ENCODE data around the gene KCNT2. TPM values are rescaled to one million over a fixed set of nuclear protein-coding genes. Genes with fewer than 3 reads are reported as not detected.

KCNT2 gene
- total RNA-seq, 4 donors from 2014 or later: 1.9 to 9.7 (median 6.3) TPM

- no peak for TF ChIP-seq CTCF (IDR thresholded peaks at IDR 0.05; ENCODE audit: low read depth)
Measured at GRCh38 chr1:196323869-196324268, 284.4 kb downstream of the KCNT2 start.

- no peak for TF ChIP-seq CTCF (IDR thresholded peaks at IDR 0.05; ENCODE audit: low read depth)
Measured at GRCh38 chr1:196319301-196319700, 288.9 kb downstream of the KCNT2 start.

GRCh38 chr1:196317535-196318522, 290.4 kb downstream of the KCNT2 start:
- TF ChIP-seq CTCF (IDR thresholded peaks at IDR 0.05; ENCODE audit: low read depth): no peak

- no peak for TF ChIP-seq CTCF (IDR thresholded peaks at IDR 0.05; ENCODE audit: low read depth)
Measured at GRCh38 chr1:196312739-196313138, 295.5 kb downstream of the KCNT2 start.

- TF ChIP-seq CTCF (IDR thresholded peaks at IDR 0.05; ENCODE audit: low read depth): no peak
Measured at GRCh38 chr1:196309386-196309785, 298.9 kb downstream of the KCNT2 start.

- no peak for TF ChIP-seq CTCF (IDR thresholded peaks at IDR 0.05; ENCODE audit: low read depth)
Measured at GRCh38 chr1:196308176-196308575, 300.1 kb downstream of the KCNT2 start.

GRCh38 chr1:196306421-196306820, 301.8 kb downstream of the KCNT2 start:
- no peak for TF ChIP-seq CTCF (IDR thresholded peaks at IDR 0.05; ENCODE audit: low read depth)

Data from subcutaneous adipose tissue (tissue), 4 donors.